K562 (cell line): ENCODE results near the gene PARD3. TPM values are rescaled to one million over a fixed set of nuclear protein-coding genes. Genes with fewer than 3 reads are reported as not detected.

Experiments used
- ATAC-seq: fragments of 200-7000 bp; cut with Tn5 transposase; 3 replicates; pipeline ENCODE4 v1.9.1; 2020; ENCODE audit warnings: moderate library complexity
- BruUV-seq: library from RNA; stranded (reverse); fragments of 400-500 nt; replicated peaks from 2 replicates; lab custom pipeline; 2021; lab: Mats Ljungman, UMichigan
- CTCF ChIA-PET: fragments of 300-600 bp; formaldehyde crosslinking; extraction: SDS; loops from one replicate; lab custom pipeline; 2021; ENCODE audit warnings: low intra/inter-chr PET ratio; lab: Yijun Ruan, JAX
- POLR2A ChIA-PET: fragments of 300-600, 350-650 bp; sonication (Branson Sonifier 250); formaldehyde crosslinking; extraction: SDS; loops from one replicate; lab custom pipeline; 2021; ENCODE audit warnings: antibody characterized with exemption, inconsistent platforms; lab: Yijun Ruan, JAX
- DNase-seq, 4 experiments: peaks; one replicate each; pipeline versions ENCODE4 v3.0.0 to v3.0.0-alpha.2; 2011 to 2018; ENCODE audit warnings: low spot score in 3 of 4, mixed read lengths in 3 of 4; ENCODE audit errors: extremely low read depth in 1 of 4
- FAIRE-seq: peaks from 2 replicates; lab custom pipeline; 2011; peaks lifted over from hg19 to GRCh38; lab: Jason Lieb, UNC
- H2AFZ ChIP-seq: 2 replicates; pipeline ENCODE4 v1.6.0; 2011; ENCODE audit warnings: low read depth, low read length, control low read depth, inconsistent platforms
- H3K27ac ChIP-seq: fragments of 200-600 bp; 3 replicates; pipeline ENCODE4 v1.8.0; 2011; ENCODE audit warnings: low read depth, mild to moderate bottlenecking, control low read depth, inconsistent platforms, low read length, moderate library complexity, mixed read lengths; ENCODE audit errors: extremely low read depth
- H3K27me3 ChIP-seq, 2 experiments: fragments of 300-600 bp in 1 of 2; 2 replicates in 1 of 2; 3 replicates in 1 of 2; pipeline versions ENCODE4 v1.6.0 to v1.8.0; 2011; ENCODE audit warnings: inconsistent platforms in 2 of 2, low read length in 2 of 2, mild to moderate bottlenecking in 1 of 2, mixed read lengths in 1 of 2, moderate library complexity in 1 of 2; ENCODE audit not compliant: control insufficient read depth in 2 of 2, insufficient read depth in 2 of 2
- H3K36me3 ChIP-seq: fragments of 300-600 bp; 3 replicates; pipeline ENCODE4 v1.8.0; 2011; ENCODE audit warnings: mild to moderate bottlenecking, low read length, inconsistent platforms; ENCODE audit not compliant: control insufficient read depth, insufficient read depth
- H3K4me1 ChIP-seq, 2 experiments: fragments of 200-600 bp in 1 of 2; replicated peaks in 1 of 2; 2 replicates in 1 of 2; 3 replicates in 1 of 2; pipeline versions ENCODE4 v1.5.1 to v1.8.0; 2011; ENCODE audit warnings: inconsistent platforms in 2 of 2, low read length in 2 of 2, mild to moderate bottlenecking in 1 of 2, mixed read lengths in 1 of 2, moderate library complexity in 1 of 2; ENCODE audit not compliant: control insufficient read depth in 2 of 2, insufficient read depth in 2 of 2
- H3K4me2 ChIP-seq: 2 replicates; pipeline ENCODE4 v1.6.1; 2011; ENCODE audit warnings: low read length, control low read depth, inconsistent platforms, mixed read lengths; ENCODE audit not compliant: insufficient read depth
- H3K4me3 ChIP-seq: fragments of 200-600 bp; sonication (generic), shearing (Covaris generic); 2 replicates; pipeline ENCODE4 v1.5.1; 2016; ENCODE audit warnings: control low read depth, inconsistent platforms
- H3K79me2 ChIP-seq: fragments of 200-600 bp; 3 replicates; pipeline ENCODE4 v1.8.0; 2011; ENCODE audit warnings: low read length, inconsistent platforms; ENCODE audit not compliant: control insufficient read depth, insufficient read depth
- H3K9ac ChIP-seq, 2 experiments: 2 replicates each; pipeline versions ENCODE4 v1.6.0 to v1.6.1; 2011; ENCODE audit warnings: low read depth in 2 of 2, low read length in 2 of 2, control low read depth in 1 of 2, inconsistent platforms in 1 of 2, mild to moderate bottlenecking in 1 of 2, mixed read lengths in 1 of 2; ENCODE audit not compliant: insufficient read depth in 1 of 2
- H3K9me1 ChIP-seq: one replicate; pipeline ENCODE4 v1.6.0; 2011; ENCODE audit warnings: inconsistent platforms, mild to moderate bottlenecking, low read length, moderate library complexity; ENCODE audit not compliant: control insufficient read depth, insufficient read depth
- H3K9me3 ChIP-seq: replicated peaks from 2 replicates; pipeline ENCODE4 v1.5.1; 2011; ENCODE audit warnings: low read depth, low read length, inconsistent platforms; ENCODE audit not compliant: control insufficient read depth, insufficient read depth
- H4K20me1 ChIP-seq: replicated peaks from 2 replicates; pipeline ENCODE4 v1.6.1; 2011; ENCODE audit warnings: low read length, inconsistent platforms, mixed read lengths; ENCODE audit not compliant: control insufficient read depth, insufficient read depth
- CBFA2T3 ChIP-seq: fragments of 450-650 bp; IDR thresholded peaks from 2 replicates; pipeline ENCODE4 v1.6.1; 2017
- EZH2 ChIP-seq: IDR thresholded peaks from 2 replicates; pipeline ENCODE4 v1.6.1; 2012; ENCODE audit warnings: low read depth, mild to moderate bottlenecking, inconsistent platforms, low read length, borderline replicate concordance
- HNRNPL ChIP-seq: fragments of 200-400 bp; formaldehyde crosslinking; IDR thresholded peaks from 2 replicates; pipeline ENCODE4 v1.6.1; 2017; ENCODE audit warnings: low read depth, mild to moderate bottlenecking, low read length
- MAFK ChIP-seq: IDR thresholded peaks from 2 replicates; pipeline ENCODE4 v1.6.1; 2011; ENCODE audit warnings: low read length, improper control_type of control experiment
- MTF1 ChIP-seq: fragments of 250-450 bp; sonication (Bioruptor Pico); IDR thresholded peaks from 2 replicates; pipeline ENCODE4 v1.9.0; 2021; ENCODE audit warnings: moderate library complexity, mild to moderate bottlenecking, inconsistent platforms, borderline replicate concordance
- NR2C1 ChIP-seq, 2 experiments: fragments of 450-650 bp; IDR thresholded peaks; 2 replicates each; pipeline ENCODE4 v1.6.1; 2017; ENCODE audit warnings: mild to moderate bottlenecking in 2 of 2, antibody characterized with exemption in 1 of 2, inconsistent platforms in 1 of 2, missing compliant biosample characterization in 1 of 2, missing genetic modification characterization in 1 of 2
- PTRF ChIP-seq: fragments of 450-650 bp; IDR thresholded peaks from 2 replicates; pipeline ENCODE4 v1.6.1; 2016; ENCODE audit warnings: mild to moderate bottlenecking, missing genetic modification characterization, missing compliant biosample characterization
- U2AF1 ChIP-seq: fragments of 200-400 bp; formaldehyde crosslinking; optimal IDR thresholded peaks from 2 replicates; pipeline ENCODE3; 2017; ENCODE audit warnings: mild to moderate bottlenecking, low read depth, low read length, moderate library complexity
- XRCC4 ChIP-seq: IDR thresholded peaks from one replicate; pipeline ENCODE4 v1.6.1; 2011; ENCODE audit not compliant: insufficient read depth, insufficient read length; ENCODE audit errors: extremely low read depth
- ZNF12 ChIP-seq: sonication (generic); formaldehyde crosslinking; IDR thresholded peaks from 2 replicates; pipeline ENCODE4 v1.4.0; 2020; ENCODE audit warnings: mild to moderate bottlenecking, missing genetic modification reagents
- ZNF253 ChIP-seq: fragments of 250-450 bp; sonication (Bioruptor Pico); conservative IDR thresholded peaks from 2 replicates; pipeline ENCODE4 v1.6.1; 2021; ENCODE audit warnings: mild to moderate bottlenecking
- ZNF347 ChIP-seq: fragments of 450-650 bp; formaldehyde crosslinking; IDR thresholded peaks from 2 replicates; pipeline ENCODE4 v1.4.0; 2020; ENCODE audit warnings: low read depth, mild to moderate bottlenecking, moderate library complexity
- ZNF41 ChIP-seq: fragments of 250-450 bp; sonication (Bioruptor Pico); conservative IDR thresholded peaks from 2 replicates; pipeline ENCODE4 v1.4.0; 2020; ENCODE audit warnings: mild to moderate bottlenecking
- ZNF445 ChIP-seq: fragments of 250-450 bp; sonication (Bioruptor Pico); IDR thresholded peaks from 2 replicates; pipeline ENCODE4 v1.4.0; 2020; ENCODE audit warnings: low read depth, mild to moderate bottlenecking, moderate library complexity
- WGBS: fragments of 100-300 bp; shearing (Covaris generic); methylation state at CpG from one replicate; pipeline ENCODE4 v1.1.6; 2016; ENCODE audit warnings: low coverage, mixed read lengths; ENCODE audit not compliant: insufficient coverage; ENCODE audit errors: missing lambda C conversion rate; 5-methylcytosine and 5-hydroxymethylcytosine counted together
- in situ Hi-C: fragments of 300-500 bp; cut with MboI; formaldehyde crosslinking; loops from 4 replicates; pipeline ENCODE4 v1.15.0; 2018; ENCODE audit warnings: inconsistent platforms, mixed read lengths
- intact Hi-C: fragments of 100-400 bp; cut with micrococcal nuclease; formaldehyde crosslinking; loops from 2 replicates; pipeline ENCODE4 v1.14.2; 2022
- polyA plus RNA-seq, 8 experiments: library from polyadenylated mRNA; depleted of rRNA in 4 of 8; stranded (reverse) in 5 of 8; unstranded in 3 of 8; fragments of >200 nt; fragmentation: Nextera tagmentation in 2 of 8; fragmentation: Illumina TruSeq in 1 of 8; extraction: Ambion mirVana in 2 of 8; extraction: Trizol in 1 of 8; gene quantifications; 2 replicates each; pipeline versions ENCODE4 v1.2.1 to v1.2.3, GENCODE V29; 2011 to 2014; ENCODE audit warnings: inconsistent platforms in 1 of 8, missing spikeins in 1 of 8
- total RNA-seq, 7 experiments: library from RNA; depleted of rRNA in 6 of 7; stranded (reverse); fragments of >200 nt in 6 of 7; fragmentation: Illumina TruSeq in 2 of 7; extraction: Trizol in 2 of 7; gene quantifications; 2 replicates each; pipeline versions ENCODE4 v1.2.1 to v1.2.3, GENCODE V29; 2011 to 2021; ENCODE audit warnings: low replicate concordance in 1 of 7
- TF ChIP-seq, protein P1 (sequence below): fragments of 250-450 bp; sonication (Bioruptor Pico); IDR thresholded peaks from 2 replicates; pipeline ENCODE4 v1.5.0; 2021

The PARD3 gene
- total and polyA plus RNA-seq, 9 of the 15 experiments (the other 6 are each of a cell fraction or from before 2014, with no cell fraction given), result 2.7 to 11.7 (median 7.7) TPM

DNA sequence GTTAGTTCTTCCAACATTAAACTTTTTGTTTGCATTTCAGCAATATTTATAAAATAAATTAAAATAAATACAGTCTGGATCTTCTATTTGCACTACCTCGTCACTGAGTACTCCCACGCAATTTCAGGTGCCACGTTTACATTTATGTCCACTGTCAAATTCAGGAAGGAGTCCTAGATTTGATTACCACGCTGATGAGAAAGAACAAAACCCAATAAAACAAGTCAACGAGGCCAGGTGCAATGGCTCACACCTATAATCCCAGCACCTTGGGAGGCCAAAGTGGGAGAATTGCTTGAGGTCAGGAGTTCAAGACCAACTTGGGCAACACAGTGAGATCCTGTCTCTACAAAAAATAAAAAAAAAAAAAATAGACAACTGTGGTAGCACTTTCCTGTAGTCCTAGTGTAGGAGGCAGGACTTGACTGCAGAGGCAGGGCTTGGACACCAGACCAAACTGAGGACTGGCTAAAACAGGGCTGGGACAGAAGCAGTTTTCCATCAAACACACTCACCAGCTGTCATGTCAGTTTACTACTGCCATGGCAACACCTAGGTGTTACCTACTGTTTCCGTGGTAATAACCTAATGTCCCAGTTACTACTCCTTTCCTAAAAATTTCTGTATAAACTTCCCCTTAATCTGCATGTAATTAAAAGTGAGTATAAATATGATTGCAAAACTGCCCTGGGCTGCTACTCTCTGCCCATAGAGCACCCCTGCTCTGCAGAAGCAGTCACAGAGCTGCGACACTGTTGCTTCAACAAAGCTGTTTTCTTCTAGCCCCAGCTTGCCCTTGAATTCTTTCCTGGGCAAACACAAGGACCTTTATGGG lies 341.7 kb downstream of the PARD3 start:
- 13% methylated on average over 7 of the region's 7 CpGs for WGBS
- TF ChIP-seq ZNF445 (CRISPR knock-in tag) (no peak), CBFA2T3 (no peak), MTF1 (CRISPR knock-in tag) (no peak), MAFK (no peak)
- in situ Hi-C loops, result no loop called here
- intact Hi-C loops, result no loop called here
- H3K9me3 ChIP-seq, result no peaks in the 10 kb centered on the region
- no peaks in the 10 kb centered on the region for H3K36me3 ChIP-seq
- H4K20me1 ChIP-seq, result no peaks in the 10 kb centered on the region
- H3K9me1 ChIP-seq, result no peaks in the 10 kb centered on the region
- no TSS peak for BruUV-seq
- no peak overlapping the region for H3K4me2 ChIP-seq
- FAIRE-seq (no peak), ATAC-seq (no peak), DNase-seq (no peak)
- no peak overlapping the region for H2AFZ ChIP-seq
- no peak overlapping the region for H3K27ac ChIP-seq
- ChIA-PET POLR2A (no interaction called here), CTCF (no interaction called here)
- no peak overlapping the region for H3K9ac ChIP-seq
- H3K27me3 ChIP-seq, result no peaks in the 10 kb centered on the region; a peak in 1 of 5 replicates
- H3K4me3 ChIP-seq, result no peak overlapping the region
- H3K79me2 ChIP-seq, result no peaks in the 10 kb centered on the region
- no peaks in the 10 kb centered on the region for H3K4me1 ChIP-seq

DNA sequence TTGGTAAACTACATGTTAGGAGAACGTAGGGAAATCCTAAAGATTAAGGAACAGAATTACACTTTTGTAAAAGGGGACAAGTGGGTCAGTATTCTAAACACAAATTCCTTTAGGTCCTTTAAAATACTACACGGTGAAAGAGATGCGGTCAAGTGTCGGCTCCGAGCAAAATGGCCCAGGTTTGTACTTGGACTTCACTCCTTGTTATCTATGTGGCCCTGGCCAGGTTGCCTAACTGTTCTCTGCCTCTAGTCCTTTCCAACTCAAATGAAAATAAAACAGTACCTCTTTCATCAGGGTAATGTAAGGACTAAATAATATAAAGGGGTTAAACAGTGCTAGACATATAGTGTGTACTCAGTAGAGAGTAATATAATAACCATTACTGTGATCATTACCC lies 344.8 kb downstream of the PARD3 start:
- Histone ChIP-seq H3K4me1 (no peaks in the 10 kb centered on the region), H3K36me3 (no peaks in the 10 kb centered on the region), H2AFZ (no peak overlapping the region), H3K9me3 (no peaks in the 10 kb centered on the region), H3K4me3 (no peak overlapping the region), H4K20me1 (no peaks in the 10 kb centered on the region), H3K9ac (no peak overlapping the region), H3K27me3 (no peaks in the 10 kb centered on the region; a peak in 1 of 5 replicates), H3K9me1 (no peaks in the 10 kb centered on the region), H3K27ac (no peak overlapping the region), H3K79me2 (no peaks in the 10 kb centered on the region), H3K4me2 (no peak overlapping the region)
- in situ Hi-C loops (no loop called here), intact Hi-C loops (no loop called here)
- CTCF ChIA-PET, result no interaction called here
- BruUV-seq, result no TSS peak
- TF ChIP-seq ZNF253 (no peak), U2AF1 (no peak), NR2C1 (IDR thresholded peaks at IDR 0.05) (no peak), NR2C1 (tag; IDR thresholded peaks at IDR 0.05) (no peak), ZNF41 (CRISPR knock-in tag) (no peak), ZNF347 (no peak), XRCC4 (no peak), PTRF (tag) (no peak), HNRNPL (no peak), ZNF12 (CRISPR knock-in tag) (no peak), EZH2 (no peak)
- TF ChIP-seq, protein P1, sequence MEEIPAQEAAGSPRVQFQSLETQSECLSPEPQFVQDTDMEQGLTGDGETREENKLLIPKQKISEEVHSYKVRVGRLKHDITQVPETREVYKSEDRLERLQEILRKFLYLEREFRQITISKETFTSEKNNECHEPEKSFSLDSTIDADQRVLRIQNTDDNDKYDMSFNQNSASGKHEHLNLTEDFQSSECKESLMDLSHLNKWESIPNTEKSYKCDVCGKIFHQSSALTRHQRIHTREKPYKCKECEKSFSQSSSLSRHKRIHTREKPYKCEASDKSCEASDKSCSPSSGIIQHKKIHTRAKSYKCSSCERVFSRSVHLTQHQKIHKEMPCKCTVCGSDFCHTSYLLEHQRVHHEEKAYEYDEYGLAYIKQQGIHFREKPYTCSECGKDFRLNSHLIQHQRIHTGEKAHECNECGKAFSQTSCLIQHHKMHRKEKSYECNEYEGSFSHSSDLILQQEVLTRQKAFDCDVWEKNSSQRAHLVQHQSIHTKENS (CRISPR knock-in tag), result no peak
- FAIRE-seq (no peak), ATAC-seq (no peak), DNase-seq (no peak)
- 64% methylated on average over 5 of the region's 5 CpGs for WGBS
- POLR2A ChIA-PET, result no interaction called here
